ENCODE data around the gene SPATS2.

GRCh38 chr12:49347311-49348193 lies 19.7 kb upstream of the SPATS2 start:
- TF ChIP-seq CTCF (IDR thresholded peaks at IDR 0.05; ENCODE audit: insufficient read depth, low read depth, low read length) (peak; percentile 73), EZH2 (IDR thresholded peaks at IDR 0.05; ENCODE audit: insufficient read depth, low read length) (no peak)
